GM19372 (cell line): Measurements from ENCODE around the gene CTIF.

Source experiments
- ATAC-seq: cut with Tn5 transposase; IDR thresholded peaks from one replicate; pipeline ENCODE4 v1.9.1; 2021; ENCODE audit warnings: mild to moderate bottlenecking, low read depth, moderate library complexity; ENCODE audit not compliant: unreplicated experiment

Gene CTIF

GRCh38 chr18:48780201-48780912, 241.5 kb downstream of the CTIF start:
- ATAC-seq = no peak

GRCh38 chr18:48780913-48781162, 242.0 kb downstream of the CTIF start:
- ATAC-seq = no peak

- no peak for ATAC-seq
These were observed 242.5 kb downstream of the CTIF start for GRCh38 chr18:48781163-48781987.

GRCh38 chr18:48781988-48782363, 243.1 kb downstream of the CTIF start:
- no peak for ATAC-seq

GRCh38 chr18:48782381-48782861, 243.6 kb downstream of the CTIF start:
- ATAC-seq = no peak

GRCh38 chr18:48783616-48784520, 245.0 kb downstream of the CTIF start:
- ATAC-seq = no peak

- peak; percentile 30 for ATAC-seq
These were observed 245.8 kb downstream of the CTIF start for GRCh38 chr18:48784656-48785055.

GRCh38 chr18:48785091-48785614, 246.3 kb downstream of the CTIF start:
- peak; percentile 89 for ATAC-seq

- no peak for ATAC-seq
These were observed 247.1 kb downstream of the CTIF start for GRCh38 chr18:48785736-48786454.

- no peak for ATAC-seq
These were observed 247.8 kb downstream of the CTIF start for GRCh38 chr18:48786455-48787202.

- ATAC-seq = no peak
These were observed 248.6 kb downstream of the CTIF start for GRCh38 chr18:48787203-48788151.

GRCh38 chr18:48788373-48788772, 249.5 kb downstream of the CTIF start:
- no peak for ATAC-seq

- no peak for ATAC-seq
These were observed 250.5 kb downstream of the CTIF start for GRCh38 chr18:48789259-48789812.

- ATAC-seq = no peak
These were observed 251.5 kb downstream of the CTIF start for GRCh38 chr18:48790226-48790863.

- ATAC-seq = no peak
These were observed 252.2 kb downstream of the CTIF start for GRCh38 chr18:48790869-48791635.

- ATAC-seq = no peak
These were observed 252.8 kb downstream of the CTIF start for GRCh38 chr18:48791636-48792105.

- ATAC-seq = no peak
These were observed 253.3 kb downstream of the CTIF start for GRCh38 chr18:48792141-48792540.
